Mesothelial cell of epicardium (in vitro differentiated cells): Measurements from ENCODE around the gene ACACA. TPM values are rescaled to one million over a fixed set of nuclear protein-coding genes. Genes with fewer than 3 reads are reported as not detected.

Experiments used
- DNase-seq, 2 experiments: peaks; one replicate each; pipeline ENCODE4 v3.0.0; 2021; ENCODE audit warnings: low spot score in 2 of 2; ENCODE audit not compliant: unreplicated experiment in 2 of 2
- H3K27ac Mint-ChIP-seq: 2 replicates; pipeline ENCODE4 v1.8.0; 2021; ENCODE audit warnings: mixed read lengths
- H3K27me3 Mint-ChIP-seq: 2 replicates; pipeline ENCODE4 v1.8.0; 2021; ENCODE audit warnings: low read depth, mixed read lengths
- H3K36me3 Mint-ChIP-seq: 2 replicates; pipeline ENCODE4 v1.8.0; 2021; ENCODE audit warnings: mixed read lengths
- H3K4me1 Mint-ChIP-seq: 2 replicates; pipeline ENCODE4 v1.8.0; 2021; ENCODE audit warnings: mixed read lengths
- H3K4me3 Mint-ChIP-seq: 2 replicates; pipeline ENCODE4 v1.8.0; 2021; ENCODE audit warnings: mild to moderate bottlenecking, moderate library complexity, mixed read lengths
- H3K9me3 Mint-ChIP-seq: 2 replicates; pipeline ENCODE4 v1.8.0; 2021; ENCODE audit warnings: mixed read lengths
- CTCF ChIP-seq: fragments of 200-600 bp; sonication (generic); IDR thresholded peaks from one replicate; pipeline ENCODE4 v1.5.0; 2021; ENCODE audit warnings: antibody characterized with exemption; ENCODE audit not compliant: unreplicated experiment
- total RNA-seq: library from RNA; stranded (reverse); gene quantifications from 3 replicates; pipeline ENCODE4 v1.2.1, GENCODE V29; 2021

ACACA gene
- total RNA-seq, 1 donor from 2014 or later: 127 TPM

GRCh38 chr17:37056622-37057021, 350.0 kb downstream of the ACACA start:
- Mint-ChIP-seq H3K27me3 (no peaks in the 10 kb centered on the region), H3K4me1 (no peaks in the 10 kb centered on the region), H3K4me3 (no peak overlapping the region), H3K9me3 (no peaks in the 10 kb centered on the region), H3K36me3 (peaks cover 10% of the 10 kb centered on the region), H3K27ac (no peak overlapping the region)
- DNase-seq: no peak
- no peak for TF ChIP-seq CTCF

GRCh38 chr17:37054894-37055293, 351.7 kb downstream of the ACACA start:
- H3K9me3 Mint-ChIP-seq: no peaks in the 10 kb centered on the region
- peaks cover 10% of the 10 kb centered on the region for H3K36me3 Mint-ChIP-seq
- H3K4me3 Mint-ChIP-seq: no peak overlapping the region
- no peaks in the 10 kb centered on the region for H3K27me3 Mint-ChIP-seq
- no peak for TF ChIP-seq CTCF
- no peak overlapping the region for H3K27ac Mint-ChIP-seq
- DNase-seq: no peak
- no peaks in the 10 kb centered on the region for H3K4me1 Mint-ChIP-seq

- Mint-ChIP-seq H3K9me3 (no peaks in the 10 kb centered on the region), H3K4me1 (peaks cover 3% of the 10 kb centered on the region), H3K27me3 (no peaks in the 10 kb centered on the region), H3K27ac (no peak overlapping the region), H3K4me3 (no peak overlapping the region), H3K36me3 (peaks cover 8% of the 10 kb centered on the region)
- no peak for TF ChIP-seq CTCF
- no peak for DNase-seq
These were observed 354.2 kb downstream of the ACACA start for GRCh38 chr17:37052450-37052849.

GRCh38 chr17:37051833-37052232, 354.8 kb downstream of the ACACA start:
- TF ChIP-seq CTCF: no peak
- Mint-ChIP-seq H3K27me3 (no peaks in the 10 kb centered on the region), H3K4me3 (no peak overlapping the region), H3K27ac (no peak overlapping the region), H3K4me1 (peaks cover 5% of the 10 kb centered on the region), H3K9me3 (no peaks in the 10 kb centered on the region), H3K36me3 (peaks cover 4% of the 10 kb centered on the region)
- no peak for DNase-seq

DNA sequence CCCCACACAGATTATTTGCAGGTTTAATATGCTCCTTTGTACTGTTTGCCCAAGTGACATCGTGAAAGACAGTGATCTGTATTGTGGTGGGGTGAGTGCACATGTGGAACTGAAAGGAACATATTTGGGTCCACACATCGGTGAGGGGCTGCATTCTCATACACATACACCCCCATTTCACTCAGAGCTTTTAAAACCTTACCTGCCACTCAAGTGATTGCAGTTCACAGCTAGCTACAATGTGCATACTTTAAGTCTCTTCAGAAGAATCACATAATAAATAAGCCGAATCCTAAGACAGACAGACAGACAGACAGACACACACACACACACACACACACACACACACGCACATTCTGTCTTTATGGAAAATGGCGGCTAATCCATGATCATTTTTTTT, 355.3 kb downstream of the ACACA start:
- H3K4me3 Mint-ChIP-seq: no peak overlapping the region
- no peak overlapping the region for H3K27ac Mint-ChIP-seq
- DNase-seq: no peak
- no peak for TF ChIP-seq CTCF
- no peaks in the 10 kb centered on the region for H3K27me3 Mint-ChIP-seq
- peaks cover 1% of the 10 kb centered on the region for H3K36me3 Mint-ChIP-seq
- H3K9me3 Mint-ChIP-seq: no peaks in the 10 kb centered on the region
- H3K4me1 Mint-ChIP-seq: peaks cover 5% of the 10 kb centered on the region

GRCh38 chr17:37050920-37051319, 355.7 kb downstream of the ACACA start:
- H3K9me3 Mint-ChIP-seq: no peaks in the 10 kb centered on the region
- no peaks in the 10 kb centered on the region for H3K27me3 Mint-ChIP-seq
- H3K27ac Mint-ChIP-seq: no peak overlapping the region
- no peak overlapping the region for H3K4me3 Mint-ChIP-seq
- peaks cover 1% of the 10 kb centered on the region for H3K36me3 Mint-ChIP-seq
- DNase-seq: no peak
- peaks cover 5% of the 10 kb centered on the region for H3K4me1 Mint-ChIP-seq
- no peak for TF ChIP-seq CTCF
